ENCODE data around the gene NOM1. TPM values are rescaled to one million over a fixed set of nuclear protein-coding genes. Genes with fewer than 3 reads are reported as not detected.

Gene NOM1
- polyA plus RNA-seq, 2 of the 4 experiments (the other 2 are of a cell fraction), result 15.5 to 17.7 TPM

GRCh38 chr7:157020514-157021070 is 71.1 kb downstream of the NOM1 start:
- FAIRE-seq (no peak), ATAC-seq (no peak), DNase-seq (ENCODE audit: low read depth in 1 of 2, low spot score in 1 of 2) (no peak)
- WGBS (ENCODE audit: missing lambda C conversion rate), result 90% methylated on average over 38 of the region's 38 CpGs
- TF ChIP-seq MYC (IDR thresholded peaks at IDR 0.05; ENCODE audit: borderline replicate concordance, low read length) (no peak), MAZ (IDR thresholded peaks at IDR 0.05; ENCODE audit: borderline replicate concordance, low read depth, low read length) (no peak), CEBPB (IDR thresholded peaks at IDR 0.05) (no peak), RCOR1 (IDR thresholded peaks at IDR 0.05; ENCODE audit: low read depth, low read length) (no peak), ESRRA (IDR thresholded peaks at IDR 0.05; ENCODE audit: borderline replicate concordance, low read length) (no peak), HOXB5 (CRISPR knock-in tag; IDR thresholded peaks at IDR 0.05) (no peak), HEYL (CRISPR knock-in tag; IDR thresholded peaks at IDR 0.05) (no peak), ZNF302 (CRISPR knock-in tag; IDR thresholded peaks at IDR 0.05) (no peak), PHF8 (IDR thresholded peaks at IDR 0.05; ENCODE audit: borderline replicate concordance, low read depth) (no peak), HDAC2 (IDR thresholded peaks at IDR 0.05) (no peak), POLR2A (IDR thresholded peaks at IDR 0.05; ENCODE audit: low read length) (no peak), CBX2 (IDR thresholded peaks at IDR 0.05; ENCODE audit: borderline replicate concordance, low read depth) (no peak), ATOH8 (CRISPR knock-in tag; IDR thresholded peaks at IDR 0.05; ENCODE audit: low read depth) (no peak), NR3C1 (IDR thresholded peaks at IDR 0.05) (no peak), MAFK (IDR thresholded peaks at IDR 0.05; ENCODE audit: partially characterized antibody) (no peak), BHLHE40 (IDR thresholded peaks at IDR 0.05; ENCODE audit: low read depth, low read length) (no peak), NFE2L2 (conservative IDR thresholded peaks at IDR 0.05; ENCODE audit: low read length) (no peak), ZSCAN20 (CRISPR knock-in tag; IDR thresholded peaks at IDR 0.05) (no peak)
- TF ChIP-seq, protein P1, sequence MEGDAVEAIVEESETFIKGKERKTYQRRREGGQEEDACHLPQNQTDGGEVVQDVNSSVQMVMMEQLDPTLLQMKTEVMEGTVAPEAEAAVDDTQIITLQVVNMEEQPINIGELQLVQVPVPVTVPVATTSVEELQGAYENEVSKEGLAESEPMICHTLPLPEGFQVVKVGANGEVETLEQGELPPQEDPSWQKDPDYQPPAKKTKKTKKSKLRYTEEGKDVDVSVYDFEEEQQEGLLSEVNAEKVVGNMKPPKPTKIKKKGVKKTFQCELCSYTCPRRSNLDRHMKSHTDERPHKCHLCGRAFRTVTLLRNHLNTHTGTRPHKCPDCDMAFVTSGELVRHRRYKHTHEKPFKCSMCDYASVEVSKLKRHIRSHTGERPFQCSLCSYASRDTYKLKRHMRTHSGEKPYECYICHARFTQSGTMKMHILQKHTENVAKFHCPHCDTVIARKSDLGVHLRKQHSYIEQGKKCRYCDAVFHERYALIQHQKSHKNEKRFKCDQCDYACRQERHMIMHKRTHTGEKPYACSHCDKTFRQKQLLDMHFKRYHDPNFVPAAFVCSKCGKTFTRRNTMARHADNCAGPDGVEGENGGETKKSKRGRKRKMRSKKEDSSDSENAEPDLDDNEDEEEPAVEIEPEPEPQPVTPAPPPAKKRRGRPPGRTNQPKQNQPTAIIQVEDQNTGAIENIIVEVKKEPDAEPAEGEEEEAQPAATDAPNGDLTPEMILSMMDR (IDR thresholded peaks at IDR 0.05), result no peak
- Histone ChIP-seq H3K4me2 (peak overlapping the region; percentile 93), H3K4me1 (no peaks in the 10 kb centered on the region; the same call in 2 of the 3 replicates), H3K27ac (no peak overlapping the region), H3K9me3 (no peaks in the 10 kb centered on the region), H3K4me3 (peak overlapping the region; percentile 45; the same call in 2 of the 3 replicates)
- POLR2A ChIA-PET, result no interaction called here
- CTCF ChIA-PET, result no interaction called here

DNA sequence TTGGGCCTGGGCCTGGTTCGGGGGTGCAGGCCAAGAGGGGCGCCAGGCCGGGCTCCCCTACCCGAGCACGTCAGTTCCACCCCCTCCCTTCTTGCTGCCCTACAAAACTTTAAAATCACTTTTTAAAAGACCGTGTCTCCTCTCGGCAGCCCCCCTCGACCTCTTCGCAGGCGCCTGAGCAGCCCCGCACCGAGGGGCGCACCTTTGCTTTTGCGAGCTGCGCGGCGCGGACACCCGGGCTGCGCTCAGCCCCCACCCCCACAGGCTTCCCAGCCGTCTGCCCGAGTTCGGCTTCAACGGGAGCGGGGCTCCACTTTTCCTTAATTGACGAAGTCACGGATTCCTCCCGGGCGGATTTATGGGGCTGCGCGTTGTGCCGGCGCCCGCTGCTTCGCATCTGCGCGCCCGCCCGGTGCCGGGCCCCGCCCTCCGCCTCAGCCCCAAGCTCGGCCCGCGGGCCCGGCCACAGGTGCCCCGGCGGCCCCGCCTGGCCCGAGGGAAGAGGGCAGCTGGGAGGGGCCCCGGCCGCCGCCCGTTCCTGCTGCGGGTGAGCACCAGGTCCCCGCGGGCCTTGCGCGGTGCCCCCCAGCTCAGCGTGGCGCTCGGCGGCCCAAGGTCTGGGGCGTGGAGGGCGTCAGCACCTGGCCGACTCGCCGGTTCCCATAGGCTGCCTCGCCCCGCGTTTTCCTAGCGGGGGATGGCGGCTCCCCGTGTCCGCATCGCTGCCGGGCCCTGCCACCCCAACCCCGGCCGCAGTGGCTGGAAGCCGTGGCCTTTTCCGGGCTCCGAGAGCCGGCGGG is 71.8 kb downstream of the NOM1 start:
- Histone ChIP-seq H3K9me3 (no peaks in the 10 kb centered on the region), H3K4me1 (no peaks in the 10 kb centered on the region; the same call in 2 of the 3 replicates), H3K4me2 (peak overlapping the region; percentile 93), H3K27ac (peak overlapping the region; percentile 27 to 72; a peak in 3 of 6 replicates), H3K4me3 (peak overlapping the region; percentile 45)
- DNase-seq (ENCODE audit: low read depth in 1 of 2, low spot score in 1 of 2) (no peak), FAIRE-seq (no peak), ATAC-seq (peak; percentile 17 to 42; a peak in 3 of 6 replicates)
- POLR2A ChIA-PET, result no interaction called here
- CTCF ChIA-PET, result no interaction called here
- WGBS (ENCODE audit: missing lambda C conversion rate), result 67% methylated on average over 5 of the region's 84 CpGs
- TF ChIP-seq ZC3H11A (IDR thresholded peaks at IDR 0.05) (no peak), NR3C1 (IDR thresholded peaks at IDR 0.05) (no peak), PBX3 (IDR thresholded peaks at IDR 0.05) (no peak)
- TF ChIP-seq, protein P2, sequence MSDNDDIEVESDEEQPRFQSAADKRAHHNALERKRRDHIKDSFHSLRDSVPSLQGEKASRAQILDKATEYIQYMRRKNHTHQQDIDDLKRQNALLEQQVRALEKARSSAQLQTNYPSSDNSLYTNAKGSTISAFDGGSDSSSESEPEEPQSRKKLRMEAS (IDR thresholded peaks at IDR 0.05), result no peak
- TF ChIP-seq, protein P3, sequence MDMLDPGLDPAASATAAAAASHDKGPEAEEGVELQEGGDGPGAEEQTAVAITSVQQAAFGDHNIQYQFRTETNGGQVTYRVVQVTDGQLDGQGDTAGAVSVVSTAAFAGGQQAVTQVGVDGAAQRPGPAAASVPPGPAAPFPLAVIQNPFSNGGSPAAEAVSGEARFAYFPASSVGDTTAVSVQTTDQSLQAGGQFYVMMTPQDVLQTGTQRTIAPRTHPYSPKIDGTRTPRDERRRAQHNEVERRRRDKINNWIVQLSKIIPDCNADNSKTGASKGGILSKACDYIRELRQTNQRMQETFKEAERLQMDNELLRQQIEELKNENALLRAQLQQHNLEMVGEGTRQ (IDR thresholded peaks at IDR 0.05), result no peak

Measured in A549 (cell line).